GM18873 (cell line): ENCODE data around the gene KCNN3.

ENCODE experiments used
- ATAC-seq: cut with Tn5 transposase; IDR thresholded peaks from one replicate; pipeline ENCODE4 v1.9.1; 2021; ENCODE audit warnings: mild to moderate bottlenecking, moderate library complexity, moderate number of reproducible peaks; ENCODE audit not compliant: unreplicated experiment, low FRiP score

KCNN3 gene

GRCh38 chr1:154863315-154864174 lies 6.5 kb downstream of the KCNN3 start:
- ATAC-seq, result no peak

GRCh38 chr1:154862907-154863306 lies 7.2 kb downstream of the KCNN3 start:
- no peak for ATAC-seq

- no peak for ATAC-seq
Observed at GRCh38 chr1:154861607-154862094, 8.4 kb downstream of the KCNN3 start.

GRCh38 chr1:154860156-154860870 lies 9.8 kb downstream of the KCNN3 start:
- ATAC-seq, result peak; percentile 57

GRCh38 chr1:154859786-154860155 lies 10.3 kb downstream of the KCNN3 start:
- ATAC-seq, result peak; percentile 30

- ATAC-seq, result no peak
Observed at GRCh38 chr1:154859151-154859785, 10.8 kb downstream of the KCNN3 start.

- ATAC-seq, result no peak
Observed at GRCh38 chr1:154857441-154858215, 12.5 kb downstream of the KCNN3 start.

GRCh38 chr1:154857022-154857421 lies 13.1 kb downstream of the KCNN3 start:
- ATAC-seq, result no peak

- no peak for ATAC-seq
Observed at GRCh38 chr1:154856544-154856943, 13.5 kb downstream of the KCNN3 start.

- no peak for ATAC-seq
Observed at GRCh38 chr1:154856049-154856448, 14.0 kb downstream of the KCNN3 start.

GRCh38 chr1:154855186-154855851 lies 14.8 kb downstream of the KCNN3 start:
- ATAC-seq, result no peak

GRCh38 chr1:154852845-154853244 lies 17.2 kb downstream of the KCNN3 start:
- ATAC-seq, result no peak

GRCh38 chr1:154851392-154852177 lies 18.5 kb downstream of the KCNN3 start:
- ATAC-seq, result no peak

GRCh38 chr1:154849645-154850131 lies 20.4 kb downstream of the KCNN3 start:
- no peak for ATAC-seq

- ATAC-seq, result no peak
Observed at GRCh38 chr1:154848983-154849382, 21.1 kb downstream of the KCNN3 start.

- ATAC-seq, result no peak
Observed at GRCh38 chr1:154847891-154848290, 22.2 kb downstream of the KCNN3 start.

GRCh38 chr1:154846565-154847442 lies 23.3 kb downstream of the KCNN3 start:
- no peak for ATAC-seq

GRCh38 chr1:154845879-154846278 lies 24.2 kb downstream of the KCNN3 start:
- no peak for ATAC-seq
